GM12878 (cell line): Measurements from ENCODE around the gene ASXL2.

ENCODE experiments used
- BMI1 ChIP-seq: fragments of 450-650 bp; IDR thresholded peaks from 2 replicates; pipeline ENCODE4 v1.6.1; 2016; ENCODE audit warnings: mild to moderate bottlenecking, moderate library complexity, borderline replicate concordance
- BRCA1 ChIP-seq: IDR thresholded peaks from 2 replicates; pipeline ENCODE4 v1.6.1; 2011; ENCODE audit warnings: low read depth, low read length, improper control_type of control experiment
- CBX5 ChIP-seq: sonication (generic); IDR thresholded peaks from 2 replicates; pipeline ENCODE4 v1.6.1; 2016; ENCODE audit warnings: low read depth, moderate library complexity, mild to moderate bottlenecking, inconsistent platforms
- CREB1 ChIP-seq: IDR thresholded peaks from 2 replicates; pipeline ENCODE4 v1.6.1; 2012; ENCODE audit warnings: low read depth, mild to moderate bottlenecking, inconsistent platforms
- TARDBP ChIP-seq: IDR thresholded peaks from 2 replicates; pipeline ENCODE4 v1.6.1; 2016; ENCODE audit warnings: borderline replicate concordance
- TF ChIP-seq, protein P1 (sequence below), 3 experiments: IDR thresholded peaks in 2 of 3; conservative IDR thresholded peaks in 1 of 3; 2 replicates each; pipeline ENCODE4 v1.5.1; 2011; ENCODE audit warnings: low read depth in 3 of 3, low read length in 3 of 3, mild to moderate bottlenecking in 3 of 3, control low read depth in 2 of 3, moderate library complexity in 2 of 3, inconsistent platforms in 1 of 3, mixed read lengths in 1 of 3; ENCODE audit not compliant: control insufficient read depth in 2 of 3, insufficient read depth in 1 of 3; ENCODE audit errors: extremely low read depth in 1 of 3
- TF ChIP-seq, protein P2 (sequence below): IDR thresholded peaks from 2 replicates; pipeline ENCODE4 v1.6.1; 2011; ENCODE audit warnings: low read depth, mild to moderate bottlenecking, low read length, moderate library complexity, borderline replicate concordance; ENCODE audit errors: extremely low read depth
- TF ChIP-seq, protein P3 (sequence below): IDR thresholded peaks from 2 replicates; pipeline ENCODE4 v1.6.1; 2012; ENCODE audit warnings: low read depth, low read length, improper control_type of control experiment

DNA sequence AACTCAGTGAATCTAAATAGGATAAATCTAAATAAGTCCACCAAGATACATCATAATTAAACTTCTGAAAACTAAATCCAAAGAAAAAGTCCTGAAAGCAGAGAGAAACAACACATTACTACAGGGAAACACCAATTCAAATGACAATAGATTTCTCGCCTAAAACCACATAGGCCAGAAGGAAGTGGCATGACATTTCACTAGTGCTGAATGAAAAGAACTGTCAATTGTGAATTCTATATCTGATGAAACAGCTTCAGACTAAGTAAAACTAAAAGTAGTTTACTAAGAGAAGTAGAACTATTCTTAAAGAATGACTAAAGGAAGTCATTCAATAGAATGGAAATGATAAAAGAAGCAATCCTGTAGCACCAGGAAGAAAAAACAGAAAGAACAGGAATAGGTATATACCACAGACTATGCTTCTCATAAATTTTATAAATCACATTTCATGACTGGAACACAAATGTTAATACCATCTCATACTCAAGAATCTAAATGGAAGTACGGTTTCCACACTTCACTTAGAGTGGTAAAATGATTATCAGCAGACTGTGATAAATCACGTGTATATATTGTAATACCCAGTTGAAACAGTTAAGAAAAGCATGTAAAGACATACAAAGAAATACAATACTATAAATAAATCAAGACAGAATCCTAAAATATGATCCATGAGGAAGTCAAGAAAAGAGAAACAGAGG, 46.4 kb downstream of the ASXL2 start:
- TF ChIP-seq, protein P1, sequence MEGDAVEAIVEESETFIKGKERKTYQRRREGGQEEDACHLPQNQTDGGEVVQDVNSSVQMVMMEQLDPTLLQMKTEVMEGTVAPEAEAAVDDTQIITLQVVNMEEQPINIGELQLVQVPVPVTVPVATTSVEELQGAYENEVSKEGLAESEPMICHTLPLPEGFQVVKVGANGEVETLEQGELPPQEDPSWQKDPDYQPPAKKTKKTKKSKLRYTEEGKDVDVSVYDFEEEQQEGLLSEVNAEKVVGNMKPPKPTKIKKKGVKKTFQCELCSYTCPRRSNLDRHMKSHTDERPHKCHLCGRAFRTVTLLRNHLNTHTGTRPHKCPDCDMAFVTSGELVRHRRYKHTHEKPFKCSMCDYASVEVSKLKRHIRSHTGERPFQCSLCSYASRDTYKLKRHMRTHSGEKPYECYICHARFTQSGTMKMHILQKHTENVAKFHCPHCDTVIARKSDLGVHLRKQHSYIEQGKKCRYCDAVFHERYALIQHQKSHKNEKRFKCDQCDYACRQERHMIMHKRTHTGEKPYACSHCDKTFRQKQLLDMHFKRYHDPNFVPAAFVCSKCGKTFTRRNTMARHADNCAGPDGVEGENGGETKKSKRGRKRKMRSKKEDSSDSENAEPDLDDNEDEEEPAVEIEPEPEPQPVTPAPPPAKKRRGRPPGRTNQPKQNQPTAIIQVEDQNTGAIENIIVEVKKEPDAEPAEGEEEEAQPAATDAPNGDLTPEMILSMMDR (IDR thresholded peaks at IDR 0.05 in 2 of 3, conservative IDR thresholded peaks at IDR 0.05 in 1 of 3; ENCODE audit: control insufficient read depth in 2 of 3, extremely low read depth in 1 of 3, insufficient read depth in 1 of 3, low read depth in 3 of 3, low read length in 3 of 3) = no peak
- TF ChIP-seq CBX5 (no peak), TARDBP (no peak), CREB1 (no peak), BRCA1 (no peak), BMI1 (no peak)
- TF ChIP-seq, protein P2, sequence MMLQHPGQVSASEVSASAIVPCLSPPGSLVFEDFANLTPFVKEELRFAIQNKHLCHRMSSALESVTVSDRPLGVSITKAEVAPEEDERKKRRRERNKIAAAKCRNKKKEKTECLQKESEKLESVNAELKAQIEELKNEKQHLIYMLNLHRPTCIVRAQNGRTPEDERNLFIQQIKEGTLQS = no peak
- TF ChIP-seq, protein P3, sequence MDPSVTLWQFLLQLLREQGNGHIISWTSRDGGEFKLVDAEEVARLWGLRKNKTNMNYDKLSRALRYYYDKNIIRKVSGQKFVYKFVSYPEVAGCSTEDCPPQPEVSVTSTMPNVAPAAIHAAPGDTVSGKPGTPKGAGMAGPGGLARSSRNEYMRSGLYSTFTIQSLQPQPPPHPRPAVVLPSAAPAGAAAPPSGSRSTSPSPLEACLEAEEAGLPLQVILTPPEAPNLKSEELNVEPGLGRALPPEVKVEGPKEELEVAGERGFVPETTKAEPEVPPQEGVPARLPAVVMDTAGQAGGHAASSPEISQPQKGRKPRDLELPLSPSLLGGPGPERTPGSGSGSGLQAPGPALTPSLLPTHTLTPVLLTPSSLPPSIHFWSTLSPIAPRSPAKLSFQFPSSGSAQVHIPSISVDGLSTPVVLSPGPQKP = no peak
